ENCODE measurements around the gene CCDC33.

Gene CCDC33

GRCh38 chr15:74320352-74321247, 84.5 kb downstream of the CCDC33 start:
- 79 to 80% methylated on average over 9 of the region's 10 CpGs for WGBS, 2 experiments
- Histone ChIP-seq H3K27me3 (ENCODE audit: control insufficient read depth, insufficient read depth, low read length, poor library complexity, severe bottlenecking) (no peaks in the 10 kb centered on the region), H3K4me3 (ENCODE audit: insufficient read depth, low read depth, low read length) (no peak overlapping the region), H3K9me3 (ENCODE audit: control insufficient read depth, low read length) (no peaks in the 10 kb centered on the region), H3K27ac (ENCODE audit: insufficient read depth, low read depth, low read length, poor library complexity, severe bottlenecking) (no peak overlapping the region), H3K4me1 (ENCODE audit: control insufficient read depth, insufficient read depth, low read length) (peaks cover 13% of the 10 kb centered on the region), H3K36me3 (ENCODE audit: control insufficient read depth, insufficient read depth, low read length) (no peaks in the 10 kb centered on the region)

GRCh38 chr15:74322558-74323180, 86.5 kb downstream of the CCDC33 start:
- Histone ChIP-seq H3K36me3 (ENCODE audit: control insufficient read depth, insufficient read depth, low read length) (no peaks in the 10 kb centered on the region), H3K4me1 (ENCODE audit: control insufficient read depth, insufficient read depth, low read length) (peaks cover 8% of the 10 kb centered on the region), H3K27me3 (ENCODE audit: control insufficient read depth, insufficient read depth, low read length, poor library complexity, severe bottlenecking) (no peaks in the 10 kb centered on the region), H3K27ac (ENCODE audit: insufficient read depth, low read depth, low read length, poor library complexity, severe bottlenecking) (no peak overlapping the region), H3K9me3 (ENCODE audit: control insufficient read depth, low read length) (no peaks in the 10 kb centered on the region), H3K4me3 (ENCODE audit: insufficient read depth, low read depth, low read length) (no peak overlapping the region)
- 35 to 46% methylated on average over 6 of the region's 6 CpGs for WGBS, 2 experiments

GRCh38 chr15:74324714-74325113, 88.6 kb downstream of the CCDC33 start:
- H3K9me3 ChIP-seq (ENCODE audit: control insufficient read depth, low read length), result no peaks in the 10 kb centered on the region
- H3K4me3 ChIP-seq (ENCODE audit: insufficient read depth, low read depth, low read length), result no peak overlapping the region
- H3K4me1 ChIP-seq (ENCODE audit: control insufficient read depth, insufficient read depth, low read length), result peaks cover 4% of the 10 kb centered on the region
- H3K27me3 ChIP-seq (ENCODE audit: control insufficient read depth, insufficient read depth, low read length, poor library complexity, severe bottlenecking), result no peaks in the 10 kb centered on the region
- no peak overlapping the region for H3K27ac ChIP-seq (ENCODE audit: insufficient read depth, low read depth, low read length, poor library complexity, severe bottlenecking)
- no peaks in the 10 kb centered on the region for H3K36me3 ChIP-seq (ENCODE audit: control insufficient read depth, insufficient read depth, low read length)
- WGBS, 2 experiments, result 71 to 85% methylated on average over 3 of the region's 3 CpGs

- Histone ChIP-seq H3K27ac (ENCODE audit: insufficient read depth, low read depth, low read length, poor library complexity, severe bottlenecking) (no peak overlapping the region), H3K27me3 (ENCODE audit: control insufficient read depth, insufficient read depth, low read length, poor library complexity, severe bottlenecking) (peaks cover 4% of the 10 kb centered on the region), H3K36me3 (ENCODE audit: control insufficient read depth, insufficient read depth, low read length) (no peaks in the 10 kb centered on the region), H3K4me3 (ENCODE audit: insufficient read depth, low read depth, low read length) (no peak overlapping the region), H3K9me3 (ENCODE audit: control insufficient read depth, low read length) (no peaks in the 10 kb centered on the region), H3K4me1 (ENCODE audit: control insufficient read depth, insufficient read depth, low read length) (peaks cover 4% of the 10 kb centered on the region)
- 63 to 67% methylated on average over 4 of the region's 4 CpGs for WGBS, 2 experiments
These were observed 90.6 kb downstream of the CCDC33 start for GRCh38 chr15:74326746-74327145.

GRCh38 chr15:74327756-74328155, 91.6 kb downstream of the CCDC33 start:
- H3K9me3 ChIP-seq (ENCODE audit: control insufficient read depth, low read length), result no peaks in the 10 kb centered on the region
- 91 to 93% methylated on average over 6 of the region's 6 CpGs for WGBS, 2 experiments
- H3K27me3 ChIP-seq (ENCODE audit: control insufficient read depth, insufficient read depth, low read length, poor library complexity, severe bottlenecking), result peaks cover 4% of the 10 kb centered on the region
- no peaks in the 10 kb centered on the region for H3K36me3 ChIP-seq (ENCODE audit: control insufficient read depth, insufficient read depth, low read length)
- H3K4me3 ChIP-seq (ENCODE audit: insufficient read depth, low read depth, low read length), result no peak overlapping the region
- peaks cover 4% of the 10 kb centered on the region for H3K4me1 ChIP-seq (ENCODE audit: control insufficient read depth, insufficient read depth, low read length)
- H3K27ac ChIP-seq (ENCODE audit: insufficient read depth, low read depth, low read length, poor library complexity, severe bottlenecking), result no peak overlapping the region

- Histone ChIP-seq H3K4me3 (ENCODE audit: insufficient read depth, low read depth, low read length) (no peak overlapping the region), H3K27me3 (ENCODE audit: control insufficient read depth, insufficient read depth, low read length, poor library complexity, severe bottlenecking) (peaks cover 4% of the 10 kb centered on the region), H3K36me3 (ENCODE audit: control insufficient read depth, insufficient read depth, low read length) (no peaks in the 10 kb centered on the region), H3K9me3 (ENCODE audit: control insufficient read depth, low read length) (no peaks in the 10 kb centered on the region), H3K27ac (ENCODE audit: insufficient read depth, low read depth, low read length, poor library complexity, severe bottlenecking) (no peak overlapping the region), H3K4me1 (ENCODE audit: control insufficient read depth, insufficient read depth, low read length) (peaks cover 4% of the 10 kb centered on the region)
- WGBS, 2 experiments, result 67 to 75% methylated on average over 10 of the region's 10 CpGs
These were observed 92.4 kb downstream of the CCDC33 start for GRCh38 chr15:74328331-74329056.

GRCh38 chr15:74330861-74331408, 94.8 kb downstream of the CCDC33 start:
- Histone ChIP-seq H3K36me3 (ENCODE audit: control insufficient read depth, insufficient read depth, low read length) (no peaks in the 10 kb centered on the region), H3K27ac (ENCODE audit: insufficient read depth, low read depth, low read length, poor library complexity, severe bottlenecking) (no peak overlapping the region), H3K27me3 (ENCODE audit: control insufficient read depth, insufficient read depth, low read length, poor library complexity, severe bottlenecking) (peaks cover 4% of the 10 kb centered on the region), H3K4me1 (ENCODE audit: control insufficient read depth, insufficient read depth, low read length) (peaks cover 4% of the 10 kb centered on the region), H3K9me3 (ENCODE audit: control insufficient read depth, low read length) (no peaks in the 10 kb centered on the region), H3K4me3 (ENCODE audit: insufficient read depth, low read depth, low read length) (no peak overlapping the region)
- WGBS, 2 experiments, result 91 to 94% methylated on average over 11 of the region's 11 CpGs

- Histone ChIP-seq H3K27me3 (ENCODE audit: control insufficient read depth, insufficient read depth, low read length, poor library complexity, severe bottlenecking) (peaks cover 4% of the 10 kb centered on the region), H3K27ac (ENCODE audit: insufficient read depth, low read depth, low read length, poor library complexity, severe bottlenecking) (no peak overlapping the region), H3K9me3 (ENCODE audit: control insufficient read depth, low read length) (no peaks in the 10 kb centered on the region), H3K36me3 (ENCODE audit: control insufficient read depth, insufficient read depth, low read length) (no peaks in the 10 kb centered on the region), H3K4me3 (ENCODE audit: insufficient read depth, low read depth, low read length) (no peak overlapping the region), H3K4me1 (ENCODE audit: control insufficient read depth, insufficient read depth, low read length) (peaks cover 4% of the 10 kb centered on the region)
- 83 to 91% methylated on average over 2 to 3 of the region's 3 CpGs for WGBS, 2 experiments
These were observed 95.9 kb downstream of the CCDC33 start for GRCh38 chr15:74332011-74332410.

- H3K36me3 ChIP-seq (ENCODE audit: control insufficient read depth, insufficient read depth, low read length), result no peaks in the 10 kb centered on the region
- H3K9me3 ChIP-seq (ENCODE audit: control insufficient read depth, low read length), result no peaks in the 10 kb centered on the region
- H3K27me3 ChIP-seq (ENCODE audit: control insufficient read depth, insufficient read depth, low read length, poor library complexity, severe bottlenecking), result peaks cover 4% of the 10 kb centered on the region
- H3K4me3 ChIP-seq (ENCODE audit: insufficient read depth, low read depth, low read length), result no peak overlapping the region
- H3K4me1 ChIP-seq (ENCODE audit: control insufficient read depth, insufficient read depth, low read length), result peaks cover 4% of the 10 kb centered on the region
- no peak overlapping the region for H3K27ac ChIP-seq (ENCODE audit: insufficient read depth, low read depth, low read length, poor library complexity, severe bottlenecking)
- WGBS, 2 experiments, result 94 to 96% methylated on average over 10 of the region's 10 CpGs
These were observed 96.5 kb downstream of the CCDC33 start for GRCh38 chr15:74332611-74333010.

- no peak overlapping the region for H3K4me3 ChIP-seq (ENCODE audit: insufficient read depth, low read depth, low read length)
- 92% methylated on average over 5 of the region's 5 CpGs for WGBS, 2 experiments
- H3K36me3 ChIP-seq (ENCODE audit: control insufficient read depth, insufficient read depth, low read length), result no peaks in the 10 kb centered on the region
- H3K27me3 ChIP-seq (ENCODE audit: control insufficient read depth, insufficient read depth, low read length, poor library complexity, severe bottlenecking), result peaks cover 4% of the 10 kb centered on the region
- H3K27ac ChIP-seq (ENCODE audit: insufficient read depth, low read depth, low read length, poor library complexity, severe bottlenecking), result no peak overlapping the region
- no peaks in the 10 kb centered on the region for H3K9me3 ChIP-seq (ENCODE audit: control insufficient read depth, low read length)
- H3K4me1 ChIP-seq (ENCODE audit: control insufficient read depth, insufficient read depth, low read length), result peaks cover 4% of the 10 kb centered on the region
These were observed 97.0 kb downstream of the CCDC33 start for GRCh38 chr15:74333093-74333492.
